HG02623 (cell line): ENCODE measurements around the gene ARFIP1.
"Not testable (repeated sequence)": the region's sequence is repeated elsewhere in the genome, so short reads cannot be mapped to it uniquely, and the experiment has no call there.

Source experiments
- ATAC-seq: cut with Tn5 transposase; IDR thresholded peaks from one replicate; pipeline ENCODE4 v1.9.1; 2021; ENCODE audit warnings: moderate library complexity; ENCODE audit not compliant: unreplicated experiment

The ARFIP1 gene

DNA sequence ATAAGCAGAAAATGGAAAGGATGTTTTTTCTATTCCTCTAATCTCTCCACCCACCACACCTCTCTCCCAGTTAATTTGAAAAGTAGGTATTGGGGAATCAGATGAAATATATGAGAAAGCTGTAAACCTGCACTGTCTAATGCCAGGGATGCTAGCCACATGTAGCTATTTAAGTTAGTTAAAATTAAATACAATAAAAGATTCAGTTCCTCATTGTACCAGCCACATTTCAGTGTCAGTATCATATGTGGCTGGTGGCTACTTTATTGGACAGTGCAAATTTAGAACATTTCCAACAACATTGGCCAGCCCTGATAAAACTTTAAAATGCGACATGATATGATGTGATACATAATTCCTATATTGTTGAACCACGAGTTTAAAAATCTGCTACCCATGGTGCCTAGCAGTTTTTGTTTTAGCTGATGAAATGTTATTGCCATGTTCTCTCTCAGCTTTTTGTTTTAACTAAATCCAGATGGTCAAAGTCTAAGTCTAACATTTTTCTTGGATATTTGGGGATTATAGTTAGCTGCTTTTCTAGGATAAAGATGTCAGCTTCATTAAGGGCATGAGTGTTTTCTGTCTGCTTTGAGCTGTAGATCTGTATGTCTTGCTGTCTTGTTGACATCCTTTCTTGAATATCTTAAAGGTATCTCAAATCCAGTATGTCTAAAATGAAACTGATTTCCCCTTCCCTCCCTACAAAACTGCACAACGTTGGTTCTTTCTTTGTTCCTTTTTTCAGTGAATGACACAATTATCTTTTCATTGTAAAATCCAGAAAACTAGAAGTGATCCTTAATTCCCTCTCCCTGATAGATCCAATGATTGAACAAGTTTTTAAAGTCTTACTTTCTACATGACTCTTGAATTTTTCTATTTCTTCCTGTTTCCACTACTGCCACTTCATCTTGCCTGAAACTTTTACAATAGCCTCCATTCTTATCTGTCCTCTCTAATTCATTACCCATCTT, 6.2 kb downstream of the ARFIP1 start:
- no peak for ATAC-seq

DNA sequence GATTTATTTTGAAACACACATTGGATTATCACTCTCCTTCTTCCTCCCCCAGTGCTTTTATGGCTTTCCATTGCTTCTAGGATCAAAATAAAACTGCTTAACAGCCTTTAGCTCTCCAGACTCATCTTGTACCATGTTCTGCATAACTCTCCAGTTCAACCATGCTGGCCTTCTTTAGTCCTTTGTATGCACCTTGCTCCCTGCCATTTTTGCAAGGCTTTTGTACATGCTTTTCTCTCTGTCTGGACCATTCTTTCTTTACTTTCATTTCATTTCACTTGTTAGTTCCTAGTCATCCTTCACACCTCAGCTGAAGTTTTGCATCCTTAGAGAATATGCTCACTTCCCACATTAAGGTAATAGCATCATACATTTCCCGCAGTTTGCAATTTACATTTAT, 6.9 kb downstream of the ARFIP1 start:
- no peak for ATAC-seq

DNA sequence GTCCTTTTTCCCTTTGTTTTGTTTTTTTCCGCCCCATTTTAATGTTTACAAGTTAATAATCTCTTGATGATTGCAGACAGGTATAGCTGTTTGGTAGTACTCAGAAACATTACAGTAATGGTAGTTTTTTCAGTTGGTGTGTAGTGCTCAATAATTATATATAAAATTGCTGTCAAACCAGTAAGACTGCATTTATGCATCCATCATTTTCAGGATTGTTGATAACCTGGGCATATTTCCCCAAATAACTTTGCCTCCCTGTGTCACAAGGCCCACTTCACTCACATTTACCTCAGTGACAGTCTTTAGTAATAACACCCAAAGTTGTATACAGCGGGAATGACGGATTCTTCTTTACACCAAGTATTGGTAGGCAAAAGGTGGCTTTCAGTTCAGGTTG, 16.1 kb downstream of the ARFIP1 start:
- no peak for ATAC-seq

DNA sequence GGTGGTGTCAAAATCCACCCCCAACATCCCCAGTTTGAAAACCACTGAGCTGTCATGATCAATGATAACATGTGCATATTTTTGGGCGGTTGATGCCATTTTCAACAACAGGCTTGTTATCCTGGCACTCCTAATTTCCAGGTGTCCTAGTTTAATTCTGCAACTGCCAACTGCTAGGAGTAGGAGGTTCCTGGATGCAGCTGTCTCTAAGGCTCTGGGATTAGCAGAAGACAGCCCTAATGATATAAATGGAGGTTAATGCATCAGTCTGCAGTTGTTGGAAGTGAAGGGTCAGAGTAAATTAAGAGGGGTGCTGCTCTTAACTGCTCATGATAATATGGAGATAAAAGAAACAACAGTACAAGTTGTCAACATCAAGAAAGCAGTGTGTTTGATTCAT, 23.8 kb downstream of the ARFIP1 start:
- ATAC-seq: no peak

DNA sequence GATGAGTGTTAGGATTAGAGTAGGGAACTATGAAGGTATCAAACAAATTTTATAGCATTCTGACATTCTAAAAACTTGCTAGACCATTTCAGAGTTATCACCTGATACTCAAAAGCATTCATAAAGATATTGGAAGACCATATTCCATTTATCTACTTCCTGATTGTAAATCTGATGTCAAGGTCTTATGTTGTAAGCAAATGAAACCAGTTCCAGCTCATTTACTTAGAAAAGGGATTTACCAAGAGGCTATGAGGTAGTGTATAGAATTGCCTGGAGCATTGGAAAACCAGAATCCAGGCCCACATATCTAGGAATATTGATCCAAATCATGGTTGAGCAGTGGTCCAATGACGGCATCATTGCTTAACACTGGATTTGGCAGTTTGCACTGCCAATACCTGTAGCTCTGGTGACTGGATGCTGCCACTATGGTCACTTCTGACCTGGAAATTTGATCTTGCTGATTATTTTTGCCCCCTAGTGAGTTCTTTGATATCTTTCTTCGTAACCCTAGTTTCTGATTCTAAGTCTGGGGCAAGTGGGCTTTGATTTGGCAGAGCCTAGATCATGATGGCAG, 25.4 kb downstream of the ARFIP1 start:
- ATAC-seq: no peak

DNA sequence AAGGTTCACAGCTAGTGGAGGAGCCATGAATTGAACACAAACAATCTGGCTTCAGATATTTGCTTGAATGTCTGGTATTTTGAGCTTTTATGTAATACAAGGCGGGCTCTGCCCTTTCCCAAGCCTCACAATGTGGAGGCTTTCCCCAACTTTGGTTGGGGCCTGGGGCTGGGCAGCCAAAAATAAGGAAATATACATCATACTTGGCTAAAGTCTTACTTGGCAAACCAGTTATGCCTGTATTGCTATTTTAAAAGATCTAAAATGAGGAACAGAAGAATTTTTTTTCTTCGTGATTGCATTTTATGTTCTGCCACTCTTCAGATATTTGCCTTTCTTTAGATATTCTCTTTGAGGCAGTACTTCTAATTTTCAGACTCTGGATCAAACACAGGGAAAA, 26.1 kb downstream of the ARFIP1 start:
- ATAC-seq: no peak

- ATAC-seq: no peak
Measured at GRCh38 chr4:152806501-152807125, 26.9 kb downstream of the ARFIP1 start.

- no peak for ATAC-seq
Measured at GRCh38 chr4:152807294-152807829, 27.6 kb downstream of the ARFIP1 start.

DNA sequence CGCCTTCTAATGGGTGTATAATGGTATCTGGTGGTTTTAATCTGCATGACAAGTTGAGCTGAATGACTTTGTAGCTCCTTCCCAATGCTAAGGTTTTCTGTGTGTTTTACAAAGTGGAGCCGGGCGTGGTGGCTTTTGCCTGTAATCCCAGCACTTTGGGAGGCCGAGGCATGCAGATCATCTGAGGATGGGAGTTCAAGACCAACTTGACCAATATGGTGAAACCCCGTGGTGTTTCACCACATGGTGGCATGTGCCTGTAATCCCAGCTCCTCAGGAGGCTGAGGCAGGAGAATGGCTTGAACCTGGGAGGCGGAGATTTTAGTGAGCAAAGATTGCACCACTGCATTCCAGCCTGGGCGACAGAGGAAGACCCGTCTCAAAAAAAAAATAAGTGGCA, 28.9 kb downstream of the ARFIP1 start:
- ATAC-seq: no peak

GRCh38 chr4:152810715-152811287, 31.0 kb downstream of the ARFIP1 start:
- no peak for ATAC-seq

DNA sequence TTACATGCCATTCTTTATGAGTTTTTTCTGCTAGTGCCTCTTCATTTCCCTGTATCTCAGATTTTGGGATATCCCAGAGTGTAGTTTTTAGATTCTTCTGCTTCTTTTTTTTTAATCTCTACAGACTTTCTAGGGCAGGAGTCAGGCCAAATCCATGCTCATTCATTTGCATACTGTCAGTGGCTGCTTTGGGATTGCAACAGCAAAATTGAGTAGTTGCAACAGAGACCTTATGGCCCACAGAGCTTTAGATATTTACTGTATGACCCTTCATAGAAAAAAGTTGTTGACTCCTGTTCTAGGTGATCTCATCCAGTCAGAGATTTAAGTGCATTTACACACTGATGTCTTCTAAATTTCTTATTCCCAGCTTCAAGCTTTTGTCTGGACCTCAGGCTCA, 35.3 kb downstream of the ARFIP1 start:
- no peak for ATAC-seq

- no peak for ATAC-seq
Measured at GRCh38 chr4:152817331-152817730, 37.6 kb downstream of the ARFIP1 start.

GRCh38 chr4:152819026-152819645, 39.4 kb downstream of the ARFIP1 start:
- no peak for ATAC-seq

DNA sequence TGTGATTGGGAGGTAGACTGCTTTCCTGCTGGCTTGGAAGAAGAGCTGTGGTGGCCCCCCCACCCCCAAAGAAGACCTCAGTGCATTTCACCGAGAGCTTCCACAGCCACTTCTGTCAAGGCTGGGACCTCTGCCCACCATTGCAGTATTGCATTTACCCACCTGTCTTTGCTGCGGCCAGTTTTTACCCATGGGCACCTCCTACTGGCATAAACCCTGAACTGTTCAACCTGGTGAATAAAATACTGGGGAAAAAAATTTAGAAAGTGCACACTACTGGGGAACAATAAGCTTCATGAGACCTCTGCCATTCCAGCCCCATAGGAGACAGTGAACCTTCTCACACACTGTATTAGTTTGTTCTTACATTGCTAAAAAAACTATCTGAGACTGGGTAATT, 40.3 kb downstream of the ARFIP1 start:
- no peak for ATAC-seq

- no peak for ATAC-seq
Measured at GRCh38 chr4:152822323-152822722, 42.6 kb downstream of the ARFIP1 start.

- no peak for ATAC-seq
Measured at GRCh38 chr4:152824561-152824960, 44.8 kb downstream of the ARFIP1 start.

- no peak for ATAC-seq
Measured at GRCh38 chr4:152825336-152825735, 45.6 kb downstream of the ARFIP1 start.

- no peak for ATAC-seq
Measured at GRCh38 chr4:152828122-152828521, 48.4 kb downstream of the ARFIP1 start.

DNA sequence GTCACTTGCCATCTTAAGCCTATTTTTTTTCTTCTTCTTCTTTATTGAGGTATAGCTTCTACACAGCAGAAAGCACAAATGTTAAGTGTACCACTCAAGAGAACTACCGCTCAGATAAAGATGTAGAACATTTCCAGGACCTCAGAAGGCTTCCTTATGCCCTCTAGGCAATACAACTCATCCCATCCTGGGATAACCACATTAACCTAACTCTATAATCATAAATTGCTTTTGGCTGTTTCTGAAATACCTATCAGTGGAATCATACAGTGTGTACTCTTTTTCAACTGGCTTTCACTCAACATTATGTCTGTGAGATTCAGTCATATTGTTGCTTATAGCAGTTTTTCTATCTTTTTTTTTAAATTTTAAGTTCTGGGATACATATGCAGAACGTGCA, 51.7 kb downstream of the ARFIP1 start:
- no peak for ATAC-seq

GRCh38 chr4:152836936-152837335, 57.2 kb downstream of the ARFIP1 start:
- no peak for ATAC-seq

- not testable (repeated sequence) for ATAC-seq
Measured at GRCh38 chr4:152839729-152840128, 60.0 kb downstream of the ARFIP1 start.
